Panc1 (cell line): Measurements from ENCODE around the gene CCRL2.

ENCODE experiments used
- POLR2AphosphoS5 ChIP-seq: IDR thresholded peaks from 2 replicates; pipeline ENCODE4 v1.6.1; 2012; ENCODE audit warnings: mild to moderate bottlenecking, low read depth, low read length, moderate library complexity
- SIN3A ChIP-seq: IDR thresholded peaks from 2 replicates; pipeline ENCODE4 v1.6.1; 2012; ENCODE audit warnings: low read depth, mild to moderate bottlenecking, low read length, moderate library complexity, borderline replicate concordance; ENCODE audit not compliant: insufficient read depth
- TCF7L2 ChIP-seq: IDR thresholded peaks from 2 replicates; pipeline ENCODE4 v1.6.1; 2011; ENCODE audit warnings: mild to moderate bottlenecking, low read depth, low read length, inconsistent platforms
- TF ChIP-seq, protein P1 (sequence below): fragments of 450-650 bp; IDR thresholded peaks from 2 replicates; pipeline ENCODE4 v1.5.1; 2017; ENCODE audit warnings: mild to moderate bottlenecking
- TF ChIP-seq, protein P2 (sequence below), 2 experiments: IDR thresholded peaks; 2 replicates each; pipeline ENCODE4 v1.6.1; 2011 to 2012; ENCODE audit warnings: low read depth in 2 of 2, control low read depth in 1 of 2, low read length in 1 of 2, mild to moderate bottlenecking in 1 of 2, moderate library complexity in 1 of 2; ENCODE audit not compliant: insufficient read depth in 1 of 2

GRCh38 chr3:46433841-46434240 is 26.8 kb downstream of the CCRL2 start:
- TF ChIP-seq, protein P1, sequence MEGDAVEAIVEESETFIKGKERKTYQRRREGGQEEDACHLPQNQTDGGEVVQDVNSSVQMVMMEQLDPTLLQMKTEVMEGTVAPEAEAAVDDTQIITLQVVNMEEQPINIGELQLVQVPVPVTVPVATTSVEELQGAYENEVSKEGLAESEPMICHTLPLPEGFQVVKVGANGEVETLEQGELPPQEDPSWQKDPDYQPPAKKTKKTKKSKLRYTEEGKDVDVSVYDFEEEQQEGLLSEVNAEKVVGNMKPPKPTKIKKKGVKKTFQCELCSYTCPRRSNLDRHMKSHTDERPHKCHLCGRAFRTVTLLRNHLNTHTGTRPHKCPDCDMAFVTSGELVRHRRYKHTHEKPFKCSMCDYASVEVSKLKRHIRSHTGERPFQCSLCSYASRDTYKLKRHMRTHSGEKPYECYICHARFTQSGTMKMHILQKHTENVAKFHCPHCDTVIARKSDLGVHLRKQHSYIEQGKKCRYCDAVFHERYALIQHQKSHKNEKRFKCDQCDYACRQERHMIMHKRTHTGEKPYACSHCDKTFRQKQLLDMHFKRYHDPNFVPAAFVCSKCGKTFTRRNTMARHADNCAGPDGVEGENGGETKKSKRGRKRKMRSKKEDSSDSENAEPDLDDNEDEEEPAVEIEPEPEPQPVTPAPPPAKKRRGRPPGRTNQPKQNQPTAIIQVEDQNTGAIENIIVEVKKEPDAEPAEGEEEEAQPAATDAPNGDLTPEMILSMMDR, result no peak
- TF ChIP-seq SIN3A (no peak), POLR2AphosphoS5 (no peak), TCF7L2 (no peak)
- TF ChIP-seq, protein P2, sequence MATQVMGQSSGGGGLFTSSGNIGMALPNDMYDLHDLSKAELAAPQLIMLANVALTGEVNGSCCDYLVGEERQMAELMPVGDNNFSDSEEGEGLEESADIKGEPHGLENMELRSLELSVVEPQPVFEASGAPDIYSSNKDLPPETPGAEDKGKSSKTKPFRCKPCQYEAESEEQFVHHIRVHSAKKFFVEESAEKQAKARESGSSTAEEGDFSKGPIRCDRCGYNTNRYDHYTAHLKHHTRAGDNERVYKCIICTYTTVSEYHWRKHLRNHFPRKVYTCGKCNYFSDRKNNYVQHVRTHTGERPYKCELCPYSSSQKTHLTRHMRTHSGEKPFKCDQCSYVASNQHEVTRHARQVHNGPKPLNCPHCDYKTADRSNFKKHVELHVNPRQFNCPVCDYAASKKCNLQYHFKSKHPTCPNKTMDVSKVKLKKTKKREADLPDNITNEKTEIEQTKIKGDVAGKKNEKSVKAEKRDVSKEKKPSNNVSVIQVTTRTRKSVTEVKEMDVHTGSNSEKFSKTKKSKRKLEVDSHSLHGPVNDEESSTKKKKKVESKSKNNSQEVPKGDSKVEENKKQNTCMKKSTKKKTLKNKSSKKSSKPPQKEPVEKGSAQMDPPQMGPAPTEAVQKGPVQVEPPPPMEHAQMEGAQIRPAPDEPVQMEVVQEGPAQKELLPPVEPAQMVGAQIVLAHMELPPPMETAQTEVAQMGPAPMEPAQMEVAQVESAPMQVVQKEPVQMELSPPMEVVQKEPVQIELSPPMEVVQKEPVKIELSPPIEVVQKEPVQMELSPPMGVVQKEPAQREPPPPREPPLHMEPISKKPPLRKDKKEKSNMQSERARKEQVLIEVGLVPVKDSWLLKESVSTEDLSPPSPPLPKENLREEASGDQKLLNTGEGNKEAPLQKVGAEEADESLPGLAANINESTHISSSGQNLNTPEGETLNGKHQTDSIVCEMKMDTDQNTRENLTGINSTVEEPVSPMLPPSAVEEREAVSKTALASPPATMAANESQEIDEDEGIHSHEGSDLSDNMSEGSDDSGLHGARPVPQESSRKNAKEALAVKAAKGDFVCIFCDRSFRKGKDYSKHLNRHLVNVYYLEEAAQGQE (IDR thresholded peaks at IDR 0.05; ENCODE audit: insufficient read depth in 1 of 2, low read depth in 2 of 2, low read length in 1 of 2), result no peak
